Stimulated activated CD8-positive, alpha-beta memory T cell treated with anti-CD3 and anti-CD28 coated beads, Interleukin-15, amount 100 ng/mL, for 24 hours (primary cell): ENCODE results near the gene AK5.

Experiments
- DNase-seq: peaks from one replicate; pipeline ENCODE4 v3.0.0-alpha.2; 2020; ENCODE audit warnings: low read depth

AK5 gene

DNA sequence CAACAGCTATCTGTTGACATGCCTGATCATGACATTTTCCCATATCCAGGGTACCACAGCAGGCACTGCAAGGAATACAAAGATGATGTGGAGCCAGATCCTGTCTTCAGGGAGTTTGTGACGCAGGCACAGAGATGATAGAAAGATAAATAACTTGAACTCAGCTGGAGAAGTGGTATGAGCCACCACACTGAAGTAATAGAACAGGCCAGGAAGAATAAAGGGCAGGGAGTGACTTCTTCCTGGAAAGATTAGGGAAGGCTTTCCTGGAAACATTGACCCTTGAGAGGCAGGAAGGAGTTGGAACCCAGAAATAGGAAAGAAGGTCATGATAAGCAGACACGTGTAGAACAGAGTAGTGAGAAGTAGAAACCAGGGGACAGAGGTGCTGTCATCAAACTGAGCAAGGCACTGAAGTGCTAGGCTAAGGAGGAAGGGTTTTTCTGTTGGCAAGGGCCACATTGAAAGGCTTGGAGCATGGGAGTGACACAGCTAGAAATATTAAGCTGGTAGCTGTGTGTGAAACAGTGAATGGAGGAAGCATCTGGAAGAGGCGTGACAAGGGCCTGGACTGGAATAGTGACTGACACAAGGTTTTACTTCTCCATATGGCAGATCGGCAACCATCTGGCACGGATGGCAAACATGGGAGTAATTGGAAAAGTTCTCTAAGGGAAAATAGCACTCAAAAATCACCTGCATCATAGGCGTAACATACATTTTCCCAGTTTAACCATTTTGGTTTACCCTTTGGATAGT, 68.4 kb downstream of the AK5 start:
- DNase-seq, result no peak

DNA sequence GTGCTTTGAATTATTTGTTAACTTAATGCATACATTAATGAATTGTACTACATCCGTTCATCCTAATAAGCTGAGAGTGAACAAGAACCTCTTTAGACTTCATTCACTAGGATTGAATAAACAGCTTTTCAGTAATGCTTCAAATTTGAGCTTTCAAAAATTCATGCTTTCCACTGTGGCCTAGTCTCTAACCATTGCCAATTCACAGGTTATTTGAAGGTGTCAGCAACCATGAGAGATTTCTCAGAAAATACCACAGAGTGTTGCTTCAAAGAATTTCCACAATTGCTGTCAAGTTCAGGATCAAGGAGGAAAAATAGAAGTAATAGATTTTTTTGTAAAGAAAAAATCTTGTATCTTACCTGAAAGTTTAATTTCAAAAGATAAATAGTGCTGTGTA, 72.7 kb downstream of the AK5 start:
- DNase-seq, result no peak

DNA sequence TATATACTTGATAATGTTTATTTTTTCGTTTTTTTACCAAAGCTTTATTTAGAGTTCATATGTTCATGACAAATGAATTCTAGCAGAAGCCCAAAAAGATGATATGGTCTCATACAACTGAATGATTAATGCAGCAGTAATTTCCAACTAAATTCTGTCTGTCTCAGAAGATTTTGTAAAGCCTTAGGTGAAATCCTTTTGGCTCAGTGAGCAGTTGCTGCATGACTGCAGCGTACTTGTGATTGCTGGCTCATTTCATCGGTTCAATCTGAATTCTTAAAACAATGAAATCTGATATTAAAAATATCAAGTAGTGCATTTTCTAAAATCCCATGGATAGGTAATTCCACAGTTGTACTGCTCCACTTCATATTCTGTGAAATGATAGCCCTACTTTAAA, 73.2 kb downstream of the AK5 start:
- DNase-seq, result no peak

DNA sequence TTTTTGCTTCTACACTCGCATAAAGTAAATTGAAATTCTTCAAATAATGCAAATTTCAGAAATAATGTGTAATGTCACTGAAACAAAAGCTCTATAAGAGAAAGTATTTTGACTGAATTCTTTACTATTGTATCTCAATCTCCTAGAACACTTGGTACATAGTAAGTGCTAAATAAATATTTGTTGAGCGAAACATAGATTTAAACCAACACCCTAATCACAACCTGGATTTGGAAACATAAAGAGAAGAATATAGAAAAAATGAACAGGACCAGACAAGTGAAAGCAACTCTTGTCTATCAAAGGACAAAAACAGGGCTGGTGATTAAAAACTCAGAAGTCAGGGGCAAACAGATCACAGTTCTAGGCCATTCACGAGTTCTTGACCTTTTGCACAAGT, 74.3 kb downstream of the AK5 start:
- no peak for DNase-seq

DNA sequence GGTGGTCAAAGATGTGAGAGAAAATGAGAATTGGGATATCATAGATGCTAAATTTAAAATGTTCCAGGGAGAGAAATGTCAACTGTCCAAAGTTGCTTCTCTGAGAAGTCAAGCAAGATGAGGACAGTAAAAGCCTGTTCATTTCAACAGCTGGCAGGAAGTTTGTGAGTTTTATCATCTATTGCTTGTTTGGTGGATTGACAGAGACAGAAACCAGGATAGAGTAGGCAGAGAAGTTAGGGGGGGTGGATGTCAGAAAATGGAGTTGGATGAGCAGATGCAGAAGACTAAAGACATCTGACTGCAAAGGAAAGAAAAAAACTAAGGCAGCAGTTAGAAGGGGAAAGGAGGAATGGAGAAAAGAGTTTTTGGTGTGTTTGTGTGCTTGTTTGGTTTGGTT, 78.4 kb downstream of the AK5 start:
- no peak for DNase-seq

DNA sequence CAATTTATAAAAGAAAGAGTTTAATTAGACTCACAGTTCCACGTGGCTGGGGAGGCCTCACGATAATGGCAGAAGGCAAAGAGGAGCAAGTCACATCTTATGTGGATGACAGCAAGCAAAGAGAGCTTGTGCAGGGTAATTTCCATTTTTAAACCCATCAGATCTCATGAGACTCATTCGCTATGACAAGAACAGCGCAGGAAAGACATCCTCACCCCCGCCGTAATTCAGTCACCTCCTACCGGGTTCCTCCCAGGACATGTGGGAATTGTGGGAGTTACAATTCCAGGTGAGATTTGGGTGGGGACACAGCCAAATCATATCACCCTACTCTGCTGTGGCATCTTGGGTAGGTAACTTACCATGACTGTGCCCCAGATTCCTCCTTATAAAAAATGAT, 79.8 kb downstream of the AK5 start:
- DNase-seq, result no peak

DNA sequence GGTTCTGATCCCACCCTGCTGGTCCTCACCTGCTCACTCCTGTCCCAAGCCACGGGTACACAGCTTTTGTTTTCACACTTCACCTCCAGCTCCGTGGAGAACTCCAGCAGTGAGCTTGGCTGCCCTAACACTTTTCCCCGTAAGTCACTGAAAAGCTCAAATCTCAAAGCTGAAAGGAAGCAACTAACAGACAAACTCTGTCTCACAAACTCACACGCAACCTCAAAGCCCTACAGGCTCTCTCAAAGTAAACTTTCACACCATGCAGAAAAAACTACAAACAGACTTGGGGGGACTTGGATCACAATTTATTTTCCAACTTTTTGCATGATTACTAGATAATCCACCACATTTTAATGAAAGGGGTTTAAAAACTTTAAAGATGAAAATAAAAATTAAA, 88.3 kb downstream of the AK5 start:
- no peak for DNase-seq

DNA sequence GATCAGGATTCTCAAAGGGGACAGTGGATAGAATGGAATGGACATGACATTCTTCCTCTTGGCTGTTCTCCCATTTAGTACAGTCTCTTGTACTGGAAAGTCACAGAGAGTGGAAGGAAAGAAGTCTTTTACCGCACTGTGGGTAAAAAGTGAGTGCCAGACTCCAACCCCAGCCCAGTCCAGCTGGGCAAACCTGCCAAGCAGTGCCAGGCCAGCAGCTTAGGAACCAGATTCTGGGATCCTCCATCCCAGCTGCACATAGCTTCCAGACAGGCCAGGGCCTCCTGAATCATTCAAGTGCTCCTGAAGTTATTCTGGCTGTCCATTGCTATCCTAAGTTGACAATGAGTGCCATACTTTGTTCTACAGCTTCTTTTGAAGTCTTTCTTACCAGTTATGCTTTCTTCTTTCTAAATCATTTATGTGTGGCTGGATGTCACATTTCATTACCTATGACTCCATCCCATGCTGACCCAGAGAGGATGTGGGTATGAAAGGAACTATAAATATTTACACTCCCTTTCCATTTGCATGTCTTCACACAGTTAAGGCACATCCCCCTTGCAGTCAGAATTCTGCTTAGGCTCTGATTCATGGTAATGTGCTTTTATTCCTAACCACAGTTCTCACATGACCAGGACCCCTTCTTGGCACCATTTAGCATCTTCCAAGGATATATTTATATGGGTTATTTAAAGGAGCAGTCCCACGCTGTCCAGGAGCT, 88.9 kb downstream of the AK5 start:
- no peak for DNase-seq

DNA sequence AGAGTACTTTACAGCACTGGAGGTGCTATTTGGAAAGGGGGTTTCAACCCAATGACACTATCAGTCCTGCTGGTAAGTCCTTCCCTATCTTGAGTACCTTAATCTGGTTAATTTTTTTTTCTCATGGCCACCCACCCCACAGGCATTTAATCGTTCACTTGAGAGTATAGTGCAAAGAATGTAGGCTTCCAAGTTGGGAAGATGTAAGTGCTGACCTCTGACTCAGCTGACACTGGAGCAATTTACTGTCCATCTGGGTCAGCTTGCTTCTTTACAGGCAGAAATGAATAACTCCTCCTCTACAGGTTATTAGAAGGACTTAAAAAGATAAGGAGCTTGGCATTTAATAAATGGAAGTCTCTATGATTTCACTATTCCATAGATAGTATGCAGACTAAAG, 89.6 kb downstream of the AK5 start:
- no peak for DNase-seq

DNA sequence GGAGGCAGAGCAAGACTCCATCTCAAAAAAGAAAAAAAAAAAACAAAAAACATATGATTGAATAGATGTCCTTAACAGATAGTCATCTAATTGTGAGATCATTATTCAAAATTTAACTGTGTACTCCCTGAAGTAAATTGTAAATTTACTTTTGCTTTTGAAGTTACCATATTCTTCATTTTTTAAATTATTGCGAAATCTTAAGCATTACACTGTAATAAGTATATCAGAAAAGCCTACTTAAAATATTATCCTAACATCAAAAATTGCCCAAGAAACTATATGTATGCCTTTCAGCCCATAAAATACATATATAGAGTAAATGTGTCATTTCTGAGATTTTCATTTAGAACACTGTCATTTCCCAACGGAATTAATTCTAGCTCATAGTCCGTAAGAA, 91.9 kb downstream of the AK5 start:
- DNase-seq, result no peak

DNA sequence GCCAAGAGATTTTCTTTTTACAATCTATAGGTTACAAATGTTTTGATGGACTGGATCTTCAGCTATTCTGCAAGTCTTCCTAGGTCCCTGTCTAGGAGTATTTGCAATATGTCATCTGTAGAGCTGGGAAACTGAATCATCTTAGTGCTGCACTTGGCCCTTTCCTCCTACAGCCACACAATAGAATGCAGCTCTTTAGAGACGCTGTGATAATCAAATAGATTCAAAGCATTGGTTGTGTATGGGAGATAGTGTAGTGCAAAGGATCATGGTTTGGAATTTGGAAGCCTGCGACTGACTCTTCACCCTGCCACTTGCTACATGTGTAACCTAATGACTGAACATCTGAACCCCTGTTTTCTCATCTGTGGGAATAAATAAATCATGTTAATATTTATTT, 93.7 kb downstream of the AK5 start:
- DNase-seq, result no peak

DNA sequence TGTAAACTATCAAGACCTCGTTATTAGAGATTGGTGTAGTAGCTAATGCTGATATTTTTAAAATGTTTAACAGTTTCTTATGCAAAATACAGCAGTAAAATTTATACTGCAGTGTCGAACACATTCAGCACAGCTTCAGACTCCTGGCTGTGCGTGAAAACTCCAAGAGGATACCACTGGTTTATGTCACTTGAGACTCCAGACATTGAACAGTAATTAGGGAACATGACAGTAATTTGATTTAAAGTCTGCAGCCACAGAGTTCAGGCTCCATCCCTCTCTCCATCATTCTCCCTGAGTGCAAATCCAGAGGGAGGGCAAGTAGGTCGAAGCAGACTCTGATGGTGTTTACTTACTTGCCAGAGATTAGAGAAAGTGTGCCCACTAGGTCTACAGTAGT, 94.2 kb downstream of the AK5 start:
- no peak for DNase-seq

DNA sequence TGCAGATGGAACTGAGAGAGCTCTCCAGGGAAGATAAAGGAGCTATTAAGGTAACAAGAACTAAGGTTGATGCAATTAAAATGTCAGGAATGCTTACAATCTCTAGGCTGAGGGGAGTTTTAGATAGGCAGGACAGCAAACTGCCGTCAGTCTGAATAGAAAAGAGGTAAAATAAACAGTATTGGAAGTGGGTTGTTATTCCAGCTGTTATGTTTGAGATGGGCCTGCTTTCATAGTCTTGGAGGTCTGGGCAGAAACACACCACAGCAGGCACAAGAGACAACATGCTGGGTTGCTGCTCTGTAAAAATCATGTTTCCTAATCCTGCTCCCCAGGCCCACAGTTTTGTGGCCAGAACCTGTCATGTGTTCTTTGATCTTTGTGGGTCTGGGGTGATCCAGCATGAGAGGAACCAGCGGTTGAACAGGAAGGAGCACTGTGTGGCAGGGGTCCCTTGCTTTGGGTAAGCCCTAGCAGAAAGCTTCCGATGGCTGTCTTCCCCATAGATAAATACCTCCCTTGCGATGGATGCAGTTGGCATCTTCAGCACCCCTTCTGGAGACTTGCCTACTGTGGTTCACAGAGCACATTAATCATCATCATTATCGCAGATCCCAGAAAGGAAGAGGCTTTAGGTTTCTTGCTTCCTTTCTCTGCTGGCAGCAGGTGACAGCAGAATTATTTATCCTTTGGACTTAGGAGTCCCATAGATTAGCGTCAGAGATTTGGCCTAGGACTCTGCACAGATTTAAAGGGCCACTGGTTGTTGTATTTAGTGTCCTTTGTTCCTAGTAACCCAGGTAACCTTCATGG, 97.1 kb downstream of the AK5 start:
- DNase-seq, result no peak

DNA sequence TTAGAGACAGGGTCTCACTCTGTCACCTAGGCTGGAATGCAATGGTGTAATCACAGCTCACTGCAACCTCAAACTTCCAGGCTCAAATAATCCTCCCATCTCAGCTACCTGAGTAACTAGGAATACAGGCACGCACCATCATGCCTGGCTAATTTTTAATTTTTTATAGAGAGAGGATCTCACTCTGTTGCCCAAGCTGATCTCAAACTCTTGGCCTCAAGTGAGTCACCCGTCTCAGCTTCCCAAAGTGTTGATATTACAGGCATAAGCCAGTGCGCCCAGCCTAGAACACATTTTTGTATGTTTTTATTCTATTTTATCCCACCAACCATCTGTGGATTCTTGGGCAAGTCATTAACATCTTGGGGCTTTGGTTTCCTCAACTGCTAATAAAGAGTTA, 100.5 kb downstream of the AK5 start:
- DNase-seq, result no peak

DNA sequence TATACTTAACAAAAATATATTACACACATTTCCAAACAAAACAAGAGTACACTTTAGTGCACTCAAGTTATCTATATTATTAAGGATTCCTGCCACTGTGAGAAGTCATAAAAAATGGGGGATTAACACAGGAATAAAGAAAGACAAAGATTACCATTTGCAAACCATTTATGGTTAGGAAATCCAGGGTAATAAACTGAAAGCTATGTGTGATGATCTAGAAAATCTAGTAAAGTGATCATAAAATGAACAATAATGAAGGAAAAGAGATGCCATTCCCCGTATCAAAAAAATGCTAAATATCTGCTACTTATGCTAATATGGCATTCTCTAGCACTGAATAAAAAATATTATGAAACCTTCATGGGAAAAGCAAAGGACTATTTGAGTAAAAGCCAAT, 101.4 kb downstream of the AK5 start:
- DNase-seq, result no peak

DNA sequence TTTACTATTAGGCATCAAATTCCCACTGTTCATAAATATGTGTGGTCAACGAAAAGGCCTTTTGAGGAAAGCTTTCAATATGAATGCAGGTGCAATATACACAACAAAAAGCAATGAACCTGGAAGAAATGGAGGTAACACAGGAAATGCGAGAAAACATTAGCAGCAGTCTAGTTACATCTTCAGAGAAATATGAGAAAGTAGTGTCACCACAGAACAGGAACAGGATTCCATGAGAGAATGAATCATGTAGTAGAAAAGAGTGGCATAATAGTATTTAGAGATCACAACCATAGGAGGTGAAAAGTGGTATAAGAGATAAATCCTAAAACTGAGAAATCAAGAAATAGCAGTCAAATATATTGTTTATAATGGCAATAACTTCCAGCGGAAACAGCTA, 103.7 kb downstream of the AK5 start:
- no peak for DNase-seq

DNA sequence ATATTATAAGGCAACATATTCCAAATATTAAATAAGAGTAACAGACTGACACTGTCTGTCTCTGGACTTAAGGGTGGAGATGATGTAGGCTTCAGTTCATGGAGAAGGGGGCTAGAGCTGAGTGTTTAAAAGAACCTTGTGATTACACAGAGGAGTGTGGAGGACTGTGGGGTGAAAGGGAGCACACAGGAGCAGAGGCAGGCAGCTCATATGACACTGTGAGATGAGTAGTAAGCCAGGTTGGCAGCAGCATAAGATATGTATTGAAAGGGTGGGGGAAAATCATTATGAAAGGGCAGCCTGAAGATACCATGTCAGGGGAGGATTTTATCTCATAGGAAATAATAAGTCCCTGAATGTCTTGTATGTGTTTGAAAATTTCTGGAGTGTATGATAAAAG, 104.5 kb downstream of the AK5 start:
- no peak for DNase-seq

DNA sequence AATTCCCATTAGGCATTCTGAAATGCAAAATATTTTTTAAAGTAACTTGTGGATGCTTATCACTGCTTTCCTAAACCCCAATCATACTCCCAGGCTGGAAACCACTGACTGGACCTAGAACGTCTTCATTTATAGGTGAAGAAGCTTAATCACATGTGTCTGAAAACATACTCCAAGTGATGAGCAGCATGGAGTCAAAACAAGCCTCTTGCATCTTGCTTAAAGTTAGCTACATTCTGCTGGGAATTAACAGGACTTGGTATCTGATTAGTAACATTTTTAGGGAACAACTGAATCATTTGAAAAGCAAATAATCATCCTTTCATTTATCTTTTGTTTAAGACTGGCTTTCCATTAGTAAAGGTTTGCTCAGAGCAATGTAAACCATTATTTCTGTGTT, 105.7 kb downstream of the AK5 start:
- DNase-seq, result no peak

DNA sequence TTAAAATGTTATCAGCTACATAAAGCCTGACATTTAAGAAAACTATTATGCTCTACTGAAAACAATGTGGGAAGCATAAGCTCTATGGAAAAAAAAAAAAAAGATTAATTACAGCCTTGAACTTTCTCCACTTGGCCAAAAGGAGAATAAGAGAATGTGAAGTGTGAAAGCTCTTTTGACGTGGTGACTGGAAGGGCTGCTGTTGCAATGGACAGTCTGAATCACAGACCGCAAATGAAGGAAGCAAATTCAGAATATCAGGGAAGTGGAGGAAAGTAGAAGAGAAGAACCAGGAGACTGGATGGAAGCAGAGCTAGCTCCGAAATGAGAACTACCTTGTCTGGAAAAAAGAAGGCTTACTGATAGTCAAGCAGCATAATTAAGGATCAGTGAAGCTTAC, 106.8 kb downstream of the AK5 start:
- no peak for DNase-seq

DNA sequence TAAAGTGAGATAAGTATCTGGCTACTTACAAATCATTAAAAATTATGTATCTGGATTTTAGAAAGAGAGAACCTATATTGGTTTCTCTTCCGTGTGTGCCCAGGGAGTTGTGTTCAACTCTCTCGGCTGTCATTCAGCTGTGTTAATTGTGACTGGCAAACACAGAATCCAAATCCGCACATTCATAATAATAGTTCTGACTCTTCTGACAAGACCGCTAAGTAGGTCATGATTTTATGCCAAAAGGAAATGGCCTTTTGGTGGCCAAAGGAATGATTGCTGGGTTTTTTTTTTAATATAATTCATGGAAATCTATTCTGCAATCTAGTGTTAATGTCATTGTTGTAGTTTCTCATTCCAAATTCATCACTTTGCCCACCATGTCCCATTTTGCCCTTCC, 110.7 kb downstream of the AK5 start:
- no peak for DNase-seq

DNA sequence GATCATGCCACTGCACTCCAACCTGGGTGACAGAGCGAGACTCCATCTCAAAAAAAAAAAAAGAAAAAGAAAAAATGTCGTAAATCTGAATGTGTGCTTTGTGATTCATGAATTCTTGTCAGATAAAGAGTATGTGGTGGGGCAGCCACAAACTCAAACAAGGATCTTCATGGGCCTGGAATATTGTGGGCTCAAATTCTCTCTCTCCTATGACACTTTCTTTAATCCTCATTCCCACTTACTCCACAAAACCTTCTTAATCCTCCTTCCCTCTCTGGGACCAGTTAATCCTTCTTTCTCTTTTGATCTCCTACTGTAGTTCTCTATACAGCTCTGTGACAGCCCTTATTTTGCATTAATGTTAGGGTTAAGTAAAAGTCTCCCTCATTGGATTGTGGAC, 112.3 kb downstream of the AK5 start:
- DNase-seq, result no peak

DNA sequence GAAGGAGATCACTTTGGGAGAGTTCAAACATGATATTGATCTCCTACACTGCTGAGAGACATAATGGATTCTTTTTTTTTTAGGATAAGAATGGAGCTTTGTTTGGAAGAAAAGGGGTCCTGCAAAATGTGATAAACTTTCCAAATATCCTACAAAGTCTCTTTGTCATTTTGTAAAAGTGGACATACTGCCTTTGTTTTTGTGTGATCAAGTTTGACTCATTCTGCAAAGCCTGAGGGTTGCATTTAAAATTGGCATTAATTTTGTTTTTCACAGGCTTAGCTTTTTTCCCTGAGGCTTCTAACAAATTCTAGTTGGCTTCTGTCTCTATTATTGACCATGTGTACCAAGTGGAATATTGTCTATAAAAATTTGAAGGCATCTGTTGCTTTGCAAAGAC, 113.2 kb downstream of the AK5 start:
- no peak for DNase-seq

DNA sequence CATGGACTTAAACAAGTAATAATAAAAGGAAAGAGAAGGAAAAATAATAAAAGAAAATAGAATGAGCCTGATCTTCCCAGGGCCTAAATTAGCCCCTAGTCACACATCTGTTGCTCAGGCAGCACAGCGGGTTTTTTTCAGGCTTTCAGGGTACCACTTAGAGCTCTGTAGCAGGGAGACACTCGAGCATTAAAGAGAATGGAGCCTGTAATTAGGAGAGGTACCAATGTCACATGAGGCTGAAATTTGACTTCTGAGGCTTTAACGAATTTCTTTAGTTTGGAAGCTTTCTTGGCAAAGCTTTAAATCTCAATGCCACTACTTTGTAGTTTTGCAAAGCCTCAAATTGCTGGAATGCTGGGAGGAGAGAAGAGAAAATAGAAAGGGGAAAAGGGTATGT, 116.3 kb downstream of the AK5 start:
- DNase-seq, result no peak
